Adrenal gland (tissue), 12 donors: ENCODE data around the gene ATXN1. TPM values are rescaled to one million over a fixed set of nuclear protein-coding genes. Genes with fewer than 3 reads are reported as not detected.

Source experiments
- DNase-seq, 7 donors: peaks; one replicate each; pipeline ENCODE4 v3.0.0-alpha.2; 2019 to 2020
- H3K27ac ChIP-seq, 5 donors: fragments of 200-600 bp; sonication (generic) in 4 of 5; 1 replicate in 3 of 5; 2 replicates in 2 of 5; pipeline versions ENCODE4 v1.5.1 to v1.8.0; 2016 to 2020; ENCODE audit warnings: mild to moderate bottlenecking in 1 of 5
- H3K27me3 ChIP-seq: fragments of 200-600 bp; 2 replicates; pipeline ENCODE4 v1.8.0; 2021
- H3K36me3 ChIP-seq, 2 donors: fragments of 200-600 bp; replicated peaks in 1 of 2; 1 replicate in 1 of 2; 2 replicates in 1 of 2; pipeline versions ENCODE4 v1.5.1 to v1.8.0; 2018 to 2022
- H3K4me1 ChIP-seq, 2 donors: fragments of 200-600 bp; replicated peaks in 1 of 2; 1 replicate in 1 of 2; 2 replicates in 1 of 2; pipeline versions ENCODE4 v1.5.1 to v1.8.0; 2018 to 2021
- H3K4me3 ChIP-seq, 4 donors: fragments of 200-600 bp; sonication (generic) in 3 of 4; one replicate each; pipeline ENCODE4 v1.5.1; 2016 to 2018
- H3K9me3 ChIP-seq, 3 donors: fragments of 200-600 bp; sonication (generic) in 1 of 3; replicated peaks in 1 of 3; 1 replicate in 2 of 3; 2 replicates in 1 of 3; pipeline versions ENCODE4 v1.5.1 to v1.8.0; 2016 to 2021
- POLR2A ChIP-seq, 2 donors: fragments of 450-650 bp; IDR thresholded peaks; one replicate each; pipeline ENCODE4 v1.6.1; 2017; ENCODE audit warnings: antibody characterized with exemption in 2 of 2, mild to moderate bottlenecking in 2 of 2, moderate library complexity in 1 of 2
- WGBS, 4 donors: extraction: QIAGEN DNeasy Blood & Tissue Kit in 2 of 4; methylation state at CpG; one replicate each; pipeline versions ENCODE4 v1.1.5 to v1.1.7; 2013 to 2017; 5-methylcytosine and 5-hydroxymethylcytosine counted together
- intact Hi-C, 2 donors: fragments of 100-400 bp; cut with DNase I; formaldehyde crosslinking; loops; one replicate each; pipeline versions ENCODE4 v1.14.1 to v1.15.0; 2022 to 2023
- polyA plus RNA-seq, 3 donors: library from polyadenylated mRNA; stranded (reverse); fragments of 200-250 nt in 2 of 3; fragments of 350-450 nt in 1 of 3; fragmentation: Illumina TruSeq in 1 of 3; extraction: RNeasy Lipid Tissue Mini Kit (QIAGEN cat#74804) in 1 of 3; gene quantifications; one replicate each; pipeline ENCODE4 v1.2.3, GENCODE V29; 2013 to 2014
- total RNA-seq, 9 donors: library from RNA; depleted of rRNA in 4 of 9; stranded (reverse); fragments of >200 nt in 4 of 9; fragments of 120-200 nt in 1 of 9; fragmentation: NEBNext Ultra II Directional in 1 of 9; extraction: Animal tissue kit (Norgen Biotek cat#: 25700) in 1 of 9; gene quantifications; one replicate each; pipeline versions ENCODE4 v1.1.0 to v1.2.4, GENCODE V29; 2013 to 2023
- TF ChIP-seq, protein P1 (sequence below), 6 experiments: fragments of 450-650 bp in 4 of 6; fragments of 200-600 bp in 2 of 6; sonication (generic) in 1 of 6; IDR thresholded peaks; 1 replicate in 5 of 6; 2 replicates in 1 of 6; pipeline versions ENCODE4 v1.5.1 to v1.8.0; 2016 to 2021; ENCODE audit warnings: antibody characterized with exemption in 6 of 6, mild to moderate bottlenecking in 2 of 6, moderate library complexity in 1 of 6
- donor health status: healthy with polysubstance abuse.
- donor health status: Bipolar disorder and iron deficiency.
- donor health status: DM: yes; HTN: yes; CAD: no.
- donor health status: DM: no; HTN: no; CAD: no.
- donor health status: DM: no; HTN: no; CAD: no.
- donor health status: DM: yes; HTN: yes; CAD: no.

ATXN1 gene
- total and polyA plus RNA-seq, 12 donors, result 3.4 to 51.3 (median 25.4) TPM

DNA sequence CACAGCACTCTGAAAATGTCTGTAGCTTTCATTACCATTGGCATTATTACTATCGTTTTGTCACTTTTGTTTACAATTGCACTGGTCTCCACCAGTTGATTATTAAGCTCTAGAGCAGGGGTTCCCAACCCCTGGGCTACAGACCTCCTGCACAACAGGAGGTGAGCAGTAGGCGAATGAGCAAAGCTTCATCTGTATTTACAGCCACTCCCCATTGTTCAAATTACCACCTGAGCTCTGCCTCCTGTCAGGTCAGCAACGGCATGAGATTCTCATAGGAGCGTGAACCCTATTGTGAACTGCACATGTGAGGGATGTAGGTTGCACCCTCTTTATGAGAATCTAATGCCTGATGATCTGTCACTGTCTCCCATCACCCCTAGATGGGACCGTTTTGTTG is 126.4 kb downstream of the ATXN1 start:
- Histone ChIP-seq H3K27me3 (no peaks in the 10 kb centered on the region), H3K27ac (no peak overlapping the region), H3K9me3 (no peaks in the 10 kb centered on the region), H3K4me3 (no peak overlapping the region), H3K4me1 (peaks cover 5 to 9% of the 10 kb centered on the region in 2 donors), H3K36me3 (no peaks in the 10 kb centered on the region)
- intact Hi-C loops, result no loop called here
- TF ChIP-seq POLR2A (IDR thresholded peaks at IDR 0.05), result no peak
- TF ChIP-seq, protein P1, sequence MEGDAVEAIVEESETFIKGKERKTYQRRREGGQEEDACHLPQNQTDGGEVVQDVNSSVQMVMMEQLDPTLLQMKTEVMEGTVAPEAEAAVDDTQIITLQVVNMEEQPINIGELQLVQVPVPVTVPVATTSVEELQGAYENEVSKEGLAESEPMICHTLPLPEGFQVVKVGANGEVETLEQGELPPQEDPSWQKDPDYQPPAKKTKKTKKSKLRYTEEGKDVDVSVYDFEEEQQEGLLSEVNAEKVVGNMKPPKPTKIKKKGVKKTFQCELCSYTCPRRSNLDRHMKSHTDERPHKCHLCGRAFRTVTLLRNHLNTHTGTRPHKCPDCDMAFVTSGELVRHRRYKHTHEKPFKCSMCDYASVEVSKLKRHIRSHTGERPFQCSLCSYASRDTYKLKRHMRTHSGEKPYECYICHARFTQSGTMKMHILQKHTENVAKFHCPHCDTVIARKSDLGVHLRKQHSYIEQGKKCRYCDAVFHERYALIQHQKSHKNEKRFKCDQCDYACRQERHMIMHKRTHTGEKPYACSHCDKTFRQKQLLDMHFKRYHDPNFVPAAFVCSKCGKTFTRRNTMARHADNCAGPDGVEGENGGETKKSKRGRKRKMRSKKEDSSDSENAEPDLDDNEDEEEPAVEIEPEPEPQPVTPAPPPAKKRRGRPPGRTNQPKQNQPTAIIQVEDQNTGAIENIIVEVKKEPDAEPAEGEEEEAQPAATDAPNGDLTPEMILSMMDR (IDR thresholded peaks at IDR 0.05), result no peak
- WGBS, 4 donors, result 95 to 96% (median 96%) methylated on average over 5 of the region's 5 CpGs
- no peak for DNase-seq

DNA sequence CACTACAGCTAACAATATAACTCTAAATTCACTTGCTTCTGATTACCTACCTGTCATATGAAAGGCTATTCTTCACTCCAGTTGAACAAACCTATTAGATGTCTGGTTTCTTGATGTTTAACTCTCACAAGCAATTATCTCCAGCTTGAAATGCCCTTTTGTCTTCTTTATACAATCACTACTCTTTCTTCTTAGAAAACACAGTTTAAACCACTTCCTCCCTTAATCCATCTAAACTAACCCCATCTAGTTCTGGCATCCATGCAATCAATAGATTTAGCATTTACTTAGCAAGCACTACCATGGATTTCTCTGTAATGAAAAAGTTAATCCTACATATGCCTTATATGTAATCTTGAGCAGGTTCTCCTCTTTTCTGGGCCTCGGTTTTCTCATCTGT is 127.3 kb downstream of the ATXN1 start:
- no peaks in the 10 kb centered on the region for H3K36me3 ChIP-seq
- WGBS, 4 donors, result 92 to 97% (median 93%) methylated on average over 1 of the region's 1 CpG
- intact Hi-C loops, result no loop called here
- H3K4me1 ChIP-seq, result peaks cover 5 to 9% of the 10 kb centered on the region in 2 donors
- no peak for DNase-seq
- no peak for TF ChIP-seq POLR2A (IDR thresholded peaks at IDR 0.05)
- TF ChIP-seq, protein P1 (IDR thresholded peaks at IDR 0.05), result no peak
- H3K9me3 ChIP-seq, result no peaks in the 10 kb centered on the region
- no peaks in the 10 kb centered on the region for H3K27me3 ChIP-seq
- no peak overlapping the region for H3K4me3 ChIP-seq
- H3K27ac ChIP-seq, result no peak overlapping the region

DNA sequence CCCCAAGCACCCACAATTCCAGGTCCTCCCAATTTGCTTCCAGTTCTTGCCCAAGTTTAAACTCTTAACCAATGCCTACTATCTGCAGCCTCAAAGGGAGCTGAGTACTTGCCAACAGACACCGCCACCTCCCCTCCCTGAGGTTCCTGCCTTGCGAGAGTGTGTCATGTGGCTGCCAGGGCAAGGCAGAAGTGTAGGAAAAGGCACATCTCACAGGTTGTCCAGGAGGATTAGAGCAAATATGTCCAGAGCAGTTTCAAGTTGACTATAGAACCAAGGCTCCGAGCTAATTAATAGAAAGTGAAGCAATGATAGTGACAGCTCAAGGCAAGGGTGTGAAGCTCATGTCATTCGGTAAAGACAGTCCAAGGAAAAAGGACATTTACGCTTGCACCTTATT is 127.8 kb downstream of the ATXN1 start:
- peak in 1 of 7 donors; percentile 24 for DNase-seq
- Histone ChIP-seq H3K27me3 (no peaks in the 10 kb centered on the region), H3K4me3 (no peak overlapping the region), H3K36me3 (no peaks in the 10 kb centered on the region), H3K9me3 (no peaks in the 10 kb centered on the region), H3K27ac (no peak overlapping the region), H3K4me1 (peaks cover 5 to 9% of the 10 kb centered on the region in 2 donors)
- intact Hi-C loops, result no loop called here
- TF ChIP-seq, protein P1 (IDR thresholded peaks at IDR 0.05), result no peak
- WGBS, 4 donors, result 84 to 92% (median 88%) methylated on average over 5 of the region's 5 CpGs

DNA sequence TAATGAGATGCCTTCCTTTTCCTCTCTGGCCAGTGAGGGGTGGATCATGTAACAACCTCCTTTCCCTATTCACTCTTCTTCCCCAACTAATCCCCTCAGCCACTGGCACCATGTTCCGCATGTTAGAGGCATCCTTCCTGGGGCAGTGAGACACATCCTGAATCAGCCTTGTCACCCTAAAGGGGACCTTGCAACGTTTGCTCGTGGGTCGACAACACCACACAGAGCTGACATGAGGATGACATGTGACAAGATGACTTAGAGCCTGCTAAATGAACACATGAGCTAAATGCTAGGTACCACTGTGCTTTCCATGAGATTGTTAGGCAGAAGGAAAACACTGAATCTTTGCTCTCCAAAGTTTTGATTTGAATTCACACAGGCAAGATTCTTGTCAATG is 129.2 kb downstream of the ATXN1 start:
- H3K4me1 ChIP-seq, result peaks cover 5 to 9% of the 10 kb centered on the region in 2 donors
- intact Hi-C loops, result no loop called here
- DNase-seq, result no peak
- H3K4me3 ChIP-seq, result no peak overlapping the region
- no peaks in the 10 kb centered on the region for H3K27me3 ChIP-seq
- 82 to 97% (median 86%) methylated on average over 4 of the region's 4 CpGs for WGBS, 4 donors
- H3K36me3 ChIP-seq, result no peaks in the 10 kb centered on the region
- H3K9me3 ChIP-seq, result no peaks in the 10 kb centered on the region
- TF ChIP-seq POLR2A (IDR thresholded peaks at IDR 0.05), result no peak
- TF ChIP-seq, protein P1 (IDR thresholded peaks at IDR 0.05), result no peak
- H3K27ac ChIP-seq, result no peak overlapping the region
